Spleen (tissue), 11 donors: Measurements from ENCODE around the gene RSPH1. TPM values are rescaled to one million over a fixed set of nuclear protein-coding genes. Genes with fewer than 3 reads are reported as not detected.

Experiments used
- DNase-seq: peaks from one replicate; pipeline ENCODE4 v3.0.0-alpha.2; 2020
- H3K27ac ChIP-seq, 8 donors: fragments of 200-600 bp; sonication (generic) in 7 of 8; 1 replicate in 4 of 8; 2 replicates in 4 of 8; pipeline versions ENCODE4 v1.5.0 to v1.8.0; 2016 to 2021; ENCODE audit warnings: inconsistent platforms in 4 of 8, mild to moderate bottlenecking in 4 of 8, moderate library complexity in 1 of 8
- H3K27me3 ChIP-seq, 7 donors: fragments of 200-600 bp; sonication (generic) in 6 of 7; replicated peaks in 1 of 7; 1 replicate in 4 of 7; 2 replicates in 3 of 7; pipeline versions ENCODE4 v1.5.0 to v1.8.0; 2016 to 2021; ENCODE audit warnings: inconsistent platforms in 3 of 7, mild to moderate bottlenecking in 1 of 7
- H3K36me3 ChIP-seq, 6 donors: fragments of 200-600 bp; sonication (generic) in 5 of 6; 1 replicate in 4 of 6; 2 replicates in 2 of 6; pipeline versions ENCODE4 v1.5.0 to v1.8.0; 2016 to 2021; ENCODE audit warnings: inconsistent platforms in 2 of 6
- H3K4me1 ChIP-seq, 6 donors: fragments of 200-600 bp; sonication (generic) in 5 of 6; 1 replicate in 3 of 6; 2 replicates in 3 of 6; pipeline versions ENCODE4 v1.5.0 to v1.8.0; 2016 to 2021; ENCODE audit warnings: inconsistent platforms in 3 of 6
- H3K4me3 ChIP-seq, 8 donors: fragments of 200-600 bp; sonication (generic) in 7 of 8; 1 replicate in 4 of 8; 2 replicates in 4 of 8; pipeline versions ENCODE4 v1.5.0 to v1.8.0; 2016 to 2021; ENCODE audit warnings: inconsistent platforms in 4 of 8, mild to moderate bottlenecking in 4 of 8, moderate library complexity in 2 of 8
- H3K9me3 ChIP-seq, 8 donors: fragments of 200-600 bp; sonication (generic) in 7 of 8; 1 replicate in 4 of 8; 2 replicates in 4 of 8; pipeline versions ENCODE4 v1.5.0 to v1.8.0; 2016 to 2021; ENCODE audit warnings: inconsistent platforms in 4 of 8
- CTCF ChIP-seq, 11 experiments: fragments of 200-600 bp in 7 of 11; fragments of 450-650 bp in 4 of 11; sonication (generic) in 4 of 11; IDR thresholded peaks in 8 of 11; conservative IDR thresholded peaks in 3 of 11; 1 replicate in 7 of 11; 2 replicates in 4 of 11; pipeline versions ENCODE4 v1.4.0 to v1.8.0; 2016 to 2021; ENCODE audit warnings: antibody characterized with exemption in 11 of 11, inconsistent platforms in 4 of 11, mild to moderate bottlenecking in 1 of 11
- POLR2A ChIP-seq, 3 donors: fragments of 450-650 bp; IDR thresholded peaks; one replicate each; pipeline ENCODE4 v1.5.1; 2017; ENCODE audit warnings: antibody characterized with exemption in 3 of 3, mild to moderate bottlenecking in 1 of 3
- POLR2AphosphoS5 ChIP-seq, 3 donors: sonication (generic); formaldehyde crosslinking; IDR thresholded peaks; one replicate each; pipeline ENCODE4 v1.5.1; 2017; ENCODE audit warnings: antibody characterized with exemption in 3 of 3
- WGBS, 5 donors: extraction: QIAGEN DNeasy Blood & Tissue Kit in 3 of 5; methylation state at CpG; one replicate each; pipeline versions ENCODE4 v1.1.5 to v1.1.7; 2013 to 2018; 5-methylcytosine and 5-hydroxymethylcytosine counted together
- intact Hi-C: fragments of 100-400 bp; cut with DNase I; formaldehyde crosslinking; loops from one replicate; pipeline ENCODE4 v1.15.0; 2023; ENCODE audit warnings: low total_unique reads
- polyA plus RNA-seq, 3 donors: library from polyadenylated mRNA; stranded (reverse); fragments of 200-250 nt; gene quantifications; one replicate each; pipeline ENCODE4 v1.2.1, GENCODE V29; 2013
- total RNA-seq, 7 donors: library from RNA; depleted of rRNA in 3 of 7; stranded (reverse); fragments of >200 nt in 3 of 7; fragmentation: NEBNext Ultra II Directional in 4 of 7; extraction: Animal tissue kit (Norgen Biotek cat#: 25700) in 4 of 7; gene quantifications; one replicate each; pipeline versions ENCODE4 v1.1.0 to v1.2.1, GENCODE V29; 2016 to 2021
- donor health status: healthy with polysubstance abuse.
- donor health status: DM: no; HTN: no; CAD: no; lungs with moderate emphysema.
- donor health status: DM: no; HTN: no; CAD: no.
- donor health status: Bipolar disorder and iron deficiency.
- donor health status: healthy.
- donor health status: DM: no; HTN: no; CAD: no.
- donor health status: DM: yes; HTN: yes; CAD: no.

The RSPH1 gene
- total and polyA plus RNA-seq, 10 donors = 0.10 to 0.35 (median 0.26) TPM; not detected in 5

- peaks cover 0 to 16% (median 0%) of the 10 kb centered on the region in 7 donors for H3K27me3 ChIP-seq
- TF ChIP-seq POLR2AphosphoS5 (IDR thresholded peaks at IDR 0.05) (no peak), POLR2A (IDR thresholded peaks at IDR 0.05) (no peak), CTCF (IDR thresholded peaks at IDR 0.05 in 8 of 11, conservative IDR thresholded peaks at IDR 0.05 in 3 of 11) (no peak)
- no peak overlapping the region for H3K27ac ChIP-seq
- no peak overlapping the region for H3K4me3 ChIP-seq
- no peak for DNase-seq
- peaks cover 3 to 58% (median 40%) of the 10 kb centered on the region in 6 donors for H3K4me1 ChIP-seq
- intact Hi-C loops = loop anchor here (10.0 kb wide), 1 partner anchor 48 kb away; the partner anchor contains the start of gene SLC37A1
- WGBS, 5 donors = 87 to 93% (median 90%) methylated on average over 10 of the region's 10 CpGs
- H3K9me3 ChIP-seq = no peaks in the 10 kb centered on the region
- no peaks in the 10 kb centered on the region for H3K36me3 ChIP-seq
Observed at GRCh38 chr21:42466700-42467099, 29.3 kb downstream of the RSPH1 start.

- TF ChIP-seq POLR2AphosphoS5 (IDR thresholded peaks at IDR 0.05) (no peak), POLR2A (IDR thresholded peaks at IDR 0.05) (no peak), CTCF (IDR thresholded peaks at IDR 0.05 in 8 of 11, conservative IDR thresholded peaks at IDR 0.05 in 3 of 11) (no peak)
- no peak for DNase-seq
- intact Hi-C loops = loop anchor here (10.0 kb wide), 1 partner anchor 49 kb away; the partner anchor contains the start of gene SLC37A1
- no peaks in the 10 kb centered on the region for H3K9me3 ChIP-seq
- H3K4me1 ChIP-seq = peaks cover 3 to 67% (median 49%) of the 10 kb centered on the region in 6 donors
- H3K27me3 ChIP-seq = peaks cover 0 to 8% (median 0%) of the 10 kb centered on the region in 7 donors
- no peaks in the 10 kb centered on the region for H3K36me3 ChIP-seq
- 36 to 58% (median 55%) methylated on average over 3 of the region's 3 CpGs for WGBS, 5 donors
- H3K4me3 ChIP-seq = no peak overlapping the region
- H3K27ac ChIP-seq = no peak overlapping the region
Observed at GRCh38 chr21:42465803-42466127, 30.3 kb downstream of the RSPH1 start.

- H3K9me3 ChIP-seq = no peaks in the 10 kb centered on the region
- no peaks in the 10 kb centered on the region for H3K36me3 ChIP-seq
- no peak for DNase-seq
- no peak for TF ChIP-seq POLR2AphosphoS5 (IDR thresholded peaks at IDR 0.05)
- no peak for TF ChIP-seq POLR2A (IDR thresholded peaks at IDR 0.05)
- no peak for TF ChIP-seq CTCF (IDR thresholded peaks at IDR 0.05 in 8 of 11, conservative IDR thresholded peaks at IDR 0.05 in 3 of 11)
- H3K4me3 ChIP-seq = no peak overlapping the region
- H3K4me1 ChIP-seq = peaks cover 3 to 72% (median 55%) of the 10 kb centered on the region in 6 donors
- H3K27me3 ChIP-seq = peaks cover 0 to 5% (median 0%) of the 10 kb centered on the region in 7 donors
- WGBS, 5 donors = 19 to 33% (median 31%) methylated on average over 8 of the region's 8 CpGs
- intact Hi-C loops = loop anchor here (10.0 kb wide), 1 partner anchor 50 kb away; the partner anchor contains the start of gene SLC37A1
- peak overlapping the region in 1 of 8 donors; percentile 22 for H3K27ac ChIP-seq
Observed at GRCh38 chr21:42465008-42465802, 30.8 kb downstream of the RSPH1 start.

- Histone ChIP-seq H3K27ac (peak overlapping the region in 4 of 8 donors; percentile 15 to 53 (median 44)), H3K9me3 (no peaks in the 10 kb centered on the region), H3K4me1 (peaks cover 3 to 79% (median 58%) of the 10 kb centered on the region in 6 donors), H3K36me3 (no peaks in the 10 kb centered on the region), H3K4me3 (peak overlapping the region in 1 of 8 donors; percentile 28), H3K27me3 (peaks cover 0 to 5% (median 0%) of the 10 kb centered on the region in 7 donors)
- peak; percentile 86 for DNase-seq
- WGBS, 5 donors = 37 to 56% (median 41%) methylated on average over 17 of the region's 17 CpGs
- TF ChIP-seq POLR2AphosphoS5 (IDR thresholded peaks at IDR 0.05) = peak; percentile 51 to 68 (median 61)
- no peak for TF ChIP-seq CTCF (IDR thresholded peaks at IDR 0.05 in 8 of 11, conservative IDR thresholded peaks at IDR 0.05 in 3 of 11)
- no peak for TF ChIP-seq POLR2A (IDR thresholded peaks at IDR 0.05)
- intact Hi-C loops = loop anchor here (10.0 kb wide), 1 partner anchor 51 kb away; the partner anchor contains the start of gene SLC37A1
Observed at GRCh38 chr21:42463861-42464515, 32.0 kb downstream of the RSPH1 start.
